HCT116 (cell line): ENCODE results near the gene DAPK1. TPM values are rescaled to one million over a fixed set of nuclear protein-coding genes. Genes with fewer than 3 reads are reported as not detected.

Experiments used
- ATAC-seq: fragments of 200-7000 bp; cut with Tn5 transposase; 2 replicates; pipeline ENCODE4 v1.9.1; 2020; ENCODE audit warnings: mild to moderate bottlenecking, moderate library complexity
- BruUV-seq: library from RNA; stranded (reverse); fragments of 400-500 nt; replicated peaks from 2 replicates; lab custom pipeline; 2021; lab: Mats Ljungman, UMichigan
- CTCF ChIA-PET: fragments of 300-600 bp; sonication (Branson Sonifier 250); formaldehyde crosslinking; loops from one replicate; lab custom pipeline; 2021; ENCODE audit warnings: antibody characterized with exemption; lab: Charles Lee
- POLR2A ChIA-PET: fragments of 300-600, 350-600 bp; sonication (Branson Sonifier 250); formaldehyde crosslinking; loops from one replicate; lab custom pipeline; 2021; ENCODE audit warnings: antibody characterized with exemption; lab: Charles Lee
- RAD21 ChIA-PET, 2 experiments: fragments of 300-600 bp; sonication (Branson Sonifier 250); formaldehyde crosslinking; loops; one replicate each; lab custom pipeline; 2023; ENCODE audit warnings: low total read pairs in 2 of 2; ENCODE audit not compliant: uncharacterized antibody in 2 of 2, unreplicated experiment in 2 of 2, low non-redundant PET in 1 of 2; lab: Charles Lee
- DNase-seq: peaks from one replicate; pipeline ENCODE4 v3.0.0-alpha.2; 2010; ENCODE audit warnings: low read depth, low spot score
- H2AFZ ChIP-seq: fragments of 200-600 bp; shearing (Covaris generic), sonication (generic); 2 replicates; pipeline ENCODE4 v1.6.1; 2017; ENCODE audit warnings: low read depth, mixed run types, mixed read lengths, antibody characterized with exemption, low read length; ENCODE audit not compliant: poor library complexity, severe bottlenecking
- H3K27ac ChIP-seq: 2 replicates; pipeline ENCODE4 v1.5.1; 2012; ENCODE audit warnings: low read depth, low read length
- H3K27me3 ChIP-seq: fragments of 200-600 bp; sonication (generic); 2 replicates; pipeline ENCODE4 v1.6.1; 2016; ENCODE audit warnings: mixed run types, low read length, mixed read lengths; ENCODE audit not compliant: insufficient read depth
- H3K36me3 ChIP-seq, 2 experiments: fragments of 200-500 bp in 1 of 2; fragments of 200-600 bp in 1 of 2; sonication (Bioruptor generic) in 1 of 2; sonication (generic) in 1 of 2; 2 replicates each; pipeline versions ENCODE4 v1.5.1 to v1.6.1; 2014 to 2016; ENCODE audit warnings: low read length in 2 of 2, inconsistent platforms in 1 of 2, mixed read lengths in 1 of 2, mixed run types in 1 of 2; ENCODE audit not compliant: insufficient read depth in 2 of 2, control insufficient read depth in 1 of 2
- H3K4me1 ChIP-seq, 2 experiments: fragments of 200-600 bp in 1 of 2; sonication (generic) in 1 of 2; 2 replicates each; pipeline versions ENCODE4 v1.5.1 to v1.6.1; 2012 to 2017; ENCODE audit warnings: low read length in 2 of 2, inconsistent platforms in 1 of 2, mild to moderate bottlenecking in 1 of 2, mixed read lengths in 1 of 2, mixed run types in 1 of 2, moderate library complexity in 1 of 2; ENCODE audit not compliant: insufficient read depth in 2 of 2, control insufficient read depth in 1 of 2
- H3K4me2 ChIP-seq: fragments of 200-600 bp; sonication (generic); 2 replicates; pipeline ENCODE4 v1.6.1; 2017; ENCODE audit warnings: mixed run types, low read length, mixed read lengths
- H3K4me3 ChIP-seq, 2 experiments: fragments of 200-600 bp in 1 of 2; sonication (generic) in 1 of 2; replicated peaks in 1 of 2; 2 replicates each; pipeline ENCODE4 v1.5.1; 2011 to 2016; ENCODE audit warnings: low read length in 2 of 2, control low read depth in 1 of 2, low read depth in 1 of 2, mild to moderate bottlenecking in 1 of 2, mixed read lengths in 1 of 2, mixed run types in 1 of 2
- H3K79me2 ChIP-seq: fragments of 200-600 bp; sonication (generic); 2 replicates; pipeline ENCODE4 v1.6.1; 2017; ENCODE audit warnings: mild to moderate bottlenecking, mixed run types, low read length, moderate library complexity, mixed read lengths; ENCODE audit not compliant: insufficient read depth
- H3K9ac ChIP-seq: fragments of 200-600 bp; sonication (generic); 2 replicates; pipeline ENCODE4 v1.6.1; 2016; ENCODE audit warnings: low read length, mixed read lengths
- H3K9me2 ChIP-seq: fragments of 200-600 bp; sonication (generic), shearing (Covaris generic); 2 replicates; pipeline ENCODE4 v1.6.1; 2017; ENCODE audit warnings: mixed run types, mild to moderate bottlenecking, moderate library complexity; ENCODE audit not compliant: insufficient read depth
- H3K9me3 ChIP-seq, 2 experiments: fragments of 200-500 bp in 1 of 2; fragments of 200-600 bp in 1 of 2; sonication (Bioruptor generic) in 1 of 2; sonication (generic) in 1 of 2; 2 replicates each; pipeline ENCODE4 v1.6.1; 2014 to 2017; ENCODE audit warnings: low read length in 2 of 2, mixed read lengths in 2 of 2, inconsistent platforms in 1 of 2, low read depth in 1 of 2, mild to moderate bottlenecking in 1 of 2, mixed run types in 1 of 2, moderate library complexity in 1 of 2; ENCODE audit not compliant: control insufficient read depth in 1 of 2, insufficient read depth in 1 of 2
- H4K20me1 ChIP-seq: fragments of 200-600 bp; sonication (generic), shearing (Covaris generic); 2 replicates; pipeline ENCODE4 v1.6.1; 2017; ENCODE audit warnings: mixed run types, mild to moderate bottlenecking, moderate library complexity; ENCODE audit not compliant: insufficient read depth
- ATF3 ChIP-seq: IDR thresholded peaks from 2 replicates; pipeline ENCODE4 v1.6.1; 2012
- CBX3 ChIP-seq: IDR thresholded peaks from 2 replicates; pipeline ENCODE4 v1.6.1; 2012; ENCODE audit warnings: low read depth
- CEBPB ChIP-seq: IDR thresholded peaks from 2 replicates; pipeline ENCODE4 v1.6.1; 2012; ENCODE audit warnings: low read depth
- EGR1 ChIP-seq: IDR thresholded peaks from 2 replicates; pipeline ENCODE4 v1.6.1; 2012; ENCODE audit warnings: low read depth
- ELF1 ChIP-seq: IDR thresholded peaks from 2 replicates; pipeline ENCODE4 v1.6.1; 2012; ENCODE audit warnings: low read depth, borderline replicate concordance
- EZH2 ChIP-seq: fragments of 200-600 bp; sonication (generic); IDR thresholded peaks from 2 replicates; pipeline ENCODE4 v1.6.1; 2017; ENCODE audit warnings: antibody characterized with exemption, mixed run types
- EZH2phosphoT487 ChIP-seq: fragments of 200-600 bp; IDR thresholded peaks from 2 replicates; pipeline ENCODE4 v1.6.1; 2018; ENCODE audit warnings: antibody characterized with exemption, borderline replicate concordance
- FOSL1 ChIP-seq: IDR thresholded peaks from 2 replicates; pipeline ENCODE4 v1.6.1; 2012; ENCODE audit warnings: low read depth
- JUND ChIP-seq: IDR thresholded peaks from 2 replicates; pipeline ENCODE4 v1.6.1; 2012
- MAX ChIP-seq: IDR thresholded peaks from 2 replicates; pipeline ENCODE4 v1.6.1; 2012
- POLR2A ChIP-seq: IDR thresholded peaks from 2 replicates; pipeline ENCODE4 v1.7.0; 2011; ENCODE audit warnings: borderline replicate concordance; ENCODE audit not compliant: insufficient read depth, insufficient read length; ENCODE audit errors: extremely low read depth
- POLR2AphosphoS5 ChIP-seq: IDR thresholded peaks from 2 replicates; pipeline ENCODE4 v1.6.1; 2011; ENCODE audit warnings: mild to moderate bottlenecking, low read depth, low read length, moderate library complexity
- RAD21 ChIP-seq: IDR thresholded peaks from 2 replicates; pipeline ENCODE4 v1.6.1; 2012; ENCODE audit warnings: low read depth, mild to moderate bottlenecking
- REST ChIP-seq: IDR thresholded peaks from 2 replicates; pipeline ENCODE4 v1.6.1; 2012; ENCODE audit warnings: low read depth
- SRF ChIP-seq: IDR thresholded peaks from 2 replicates; pipeline ENCODE4 v1.6.1; 2012; ENCODE audit warnings: low read depth
- YY1 ChIP-seq: IDR thresholded peaks from 2 replicates; pipeline ENCODE4 v1.6.1; 2011; ENCODE audit warnings: low read length, low read depth, moderate library complexity, mild to moderate bottlenecking; ENCODE audit not compliant: insufficient replicate concordance; ENCODE audit errors: extremely low read depth
- ZFX ChIP-seq: fragments of 450-650 bp; IDR thresholded peaks from 2 replicates; pipeline ENCODE4 v1.6.1; 2017
- ZNF274 ChIP-seq: fragments of 200-500 bp; sonication (Bioruptor generic); IDR thresholded peaks from 2 replicates; pipeline ENCODE4 v1.6.1; 2014; ENCODE audit warnings: mild to moderate bottlenecking, low read depth, low read length, inconsistent platforms
- intact Hi-C: fragments of 100-400 bp; cut with micrococcal nuclease; formaldehyde crosslinking; loops from 2 replicates; pipeline ENCODE4 v1.10.0; 2022
- total RNA-seq: library from RNA; stranded (reverse); gene quantifications from one replicate; pipeline ENCODE4 v1.2.1, GENCODE V29; 2021; ENCODE audit not compliant: unreplicated experiment

DAPK1 gene
- total RNA-seq, 1 experiment from 2014 or later, result 5.6 TPM

GRCh38 chr9:87549791-87550190 lies 52.1 kb downstream of the DAPK1 start (continued):
- TF ChIP-seq MAX, result no peak
- TF ChIP-seq ELF1, result no peak
- no peak for TF ChIP-seq ZFX
- TF ChIP-seq CBX3, result no peak
- no peak for TF ChIP-seq RAD21
- no peak for TF ChIP-seq POLR2AphosphoS5
- TF ChIP-seq ATF3, result no peak
- TF ChIP-seq SRF, result no peak
- no peak for TF ChIP-seq FOSL1

GRCh38 chr9:87550253-87550954 lies 52.7 kb downstream of the DAPK1 start:
- H3K79me2 ChIP-seq, result no peaks in the 10 kb centered on the region
- ATAC-seq, result no peak
- POLR2A ChIA-PET, result no interaction called here

More at GRCh38 chr9:87550253-87550954, 52.7 kb downstream of the DAPK1 start:
- H3K36me3 ChIP-seq, result no peaks in the 10 kb centered on the region
- H3K27me3 ChIP-seq, result no peaks in the 10 kb centered on the region
- ChIA-PET CTCF (no interaction called here), RAD21 (no interaction called here)
- TF ChIP-seq YY1 (no peak), CEBPB (no peak), JUND (no peak), SRF (no peak), MAX (no peak), ZFX (no peak), EZH2 (no peak), ATF3 (no peak), POLR2AphosphoS5 (no peak), RAD21 (no peak), EGR1 (no peak), FOSL1 (no peak), POLR2A (no peak), CBX3 (no peak), EZH2phosphoT487 (no peak), ZNF274 (no peak), REST (no peak)
- no peaks in the 10 kb centered on the region for H4K20me1 ChIP-seq
- DNase-seq, result no peak
- H3K4me3 ChIP-seq, result no peak overlapping the region
- no peak overlapping the region for H3K4me2 ChIP-seq
- no TSS peak for BruUV-seq
- H2AFZ ChIP-seq, result no peak overlapping the region
- H3K4me1 ChIP-seq, result peaks cover 0 to 5% of the 10 kb centered on the region in 2 experiments; a peak in 1 of 4 replicates
- no peak overlapping the region for H3K27ac ChIP-seq
- intact Hi-C loops, result no loop called here
- no peaks in the 10 kb centered on the region for H3K9me2 ChIP-seq
- no peak overlapping the region for H3K9ac ChIP-seq
- no peaks in the 10 kb centered on the region for H3K9me3 ChIP-seq
